IPS DF 19.7 (cell line): ENCODE data around the gene VPS50.
"Not testable (repeated sequence)": the region's sequence is repeated elsewhere in the genome, so short reads cannot be mapped to it uniquely, and the experiment has no call there.

Experiments used
- DNase-seq: peaks from one replicate; pipeline ENCODE4 v3.0.0-alpha.2; 2013; ENCODE audit warnings: low read depth, low spot score

Gene VPS50

GRCh38 chr7:93239824-93240223 lies 7.7 kb downstream of the VPS50 start:
- DNase-seq, result no peak

GRCh38 chr7:93242106-93242505 lies 9.9 kb downstream of the VPS50 start:
- DNase-seq, result no peak

- DNase-seq, result no peak
Measured at GRCh38 chr7:93245525-93246432, 13.6 kb downstream of the VPS50 start.

- DNase-seq, result no peak
Measured at GRCh38 chr7:93249491-93250148, 17.5 kb downstream of the VPS50 start.

GRCh38 chr7:93258661-93259060 lies 26.5 kb downstream of the VPS50 start:
- DNase-seq, result no peak

- no peak for DNase-seq
Measured at GRCh38 chr7:93262535-93262934, 30.4 kb downstream of the VPS50 start.

GRCh38 chr7:93265220-93265619 lies 33.1 kb downstream of the VPS50 start:
- no peak for DNase-seq

- DNase-seq, result no peak
Measured at GRCh38 chr7:93279541-93279940, 47.4 kb downstream of the VPS50 start.

- DNase-seq, result no peak
Measured at GRCh38 chr7:93284908-93285307, 52.7 kb downstream of the VPS50 start.

GRCh38 chr7:93293229-93293628 lies 61.1 kb downstream of the VPS50 start:
- DNase-seq, result no peak

GRCh38 chr7:93298206-93298605 lies 66.0 kb downstream of the VPS50 start:
- DNase-seq, result no peak

- no peak for DNase-seq
Measured at GRCh38 chr7:93298671-93299070, 66.5 kb downstream of the VPS50 start.

- no peak for DNase-seq
Measured at GRCh38 chr7:93301736-93302135, 69.6 kb downstream of the VPS50 start.

- DNase-seq, result no peak
Measured at GRCh38 chr7:93307131-93307660, 75.0 kb downstream of the VPS50 start.

- no peak for DNase-seq
Measured at GRCh38 chr7:93307943-93308342, 75.8 kb downstream of the VPS50 start.

- no peak for DNase-seq
Measured at GRCh38 chr7:93310346-93310745, 78.2 kb downstream of the VPS50 start.

- no peak for DNase-seq
Measured at GRCh38 chr7:93314449-93314848, 82.3 kb downstream of the VPS50 start.

- DNase-seq, result no peak
Measured at GRCh38 chr7:93315896-93316295, 83.7 kb downstream of the VPS50 start.

GRCh38 chr7:93316730-93317129 lies 84.6 kb downstream of the VPS50 start:
- no peak for DNase-seq

GRCh38 chr7:93320887-93321286 lies 88.7 kb downstream of the VPS50 start:
- no peak for DNase-seq

GRCh38 chr7:93326291-93326690 lies 94.1 kb downstream of the VPS50 start:
- DNase-seq, result not testable (repeated sequence)

- no peak for DNase-seq
Measured at GRCh38 chr7:93327006-93327633, 95.0 kb downstream of the VPS50 start.
